ENCODE data around the gene C2orf78. TPM values are rescaled to one million over a fixed set of nuclear protein-coding genes. Genes with fewer than 3 reads are reported as not detected.
"Not testable (repeated sequence)": the region's sequence is repeated elsewhere in the genome, so short reads cannot be mapped to it uniquely, and the experiment has no call there.

The C2orf78 gene
- total RNA-seq, 1 donor from 2014 or later = not detected

- FAIRE-seq; DNase-seq (ENCODE audit: low spot score in 2 of 2): not testable (repeated sequence)
Measured at GRCh38 chr2:73778867-73779466, 5.0 kb upstream of the C2orf78 start.

GRCh38 chr2:73779467-73780236 lies 4.3 kb upstream of the C2orf78 start, which contains the start of gene DUSP11:
DUSP11 (minus strand) TSS chr2:73780103; CDS start chr2:73779974, 129 bp downstream.
- DNase-seq (ENCODE audit: low spot score in 2 of 2) = peak; percentile 77 to 90
- no peak for FAIRE-seq

GRCh38 chr2:73780237-73780582 lies 3.8 kb upstream of the C2orf78 start:
- DNase-seq (ENCODE audit: low spot score in 2 of 2) = no peak
- no peak for FAIRE-seq

- not testable (repeated sequence) for FAIRE-seq; DNase-seq (ENCODE audit: low spot score in 2 of 2)
Measured at GRCh38 chr2:73783402-73783801, 581 bp upstream of the C2orf78 start.

- no peak for DNase-seq (ENCODE audit: low spot score in 2 of 2)
- FAIRE-seq = no peak
Measured at GRCh38 chr2:73811878-73812277, 27.9 kb downstream of the C2orf78 start.

GRCh38 chr2:73812635-73813034 lies 28.7 kb downstream of the C2orf78 start:
- FAIRE-seq = no peak
- DNase-seq (ENCODE audit: low spot score in 2 of 2) = no peak

GRCh38 chr2:73818296-73818695 lies 34.3 kb downstream of the C2orf78 start:
- no peak for DNase-seq (ENCODE audit: low spot score in 2 of 2)
- no peak for FAIRE-seq

- no peak for DNase-seq (ENCODE audit: low spot score in 2 of 2)
- no peak for FAIRE-seq
Measured at GRCh38 chr2:73821227-73821626, 37.2 kb downstream of the C2orf78 start.

- FAIRE-seq = no peak
Measured at GRCh38 chr2:73821669-73822068, 37.7 kb downstream of the C2orf78 start.

GRCh38 chr2:73822276-73822675 lies 38.3 kb downstream of the C2orf78 start:
- DNase-seq (ENCODE audit: low spot score in 2 of 2) = no peak
- no peak for FAIRE-seq

More at GRCh38 chr2:73821669-73822068, 37.7 kb downstream of the C2orf78 start:
- no peak for DNase-seq (ENCODE audit: low spot score in 2 of 2)

GRCh38 chr2:73822991-73823390 lies 39.0 kb downstream of the C2orf78 start:
- DNase-seq (ENCODE audit: low spot score in 2 of 2) = no peak
- FAIRE-seq = no peak

- no peak for DNase-seq (ENCODE audit: low spot score in 2 of 2)
- FAIRE-seq = no peak
Measured at GRCh38 chr2:73823416-73823815, 39.4 kb downstream of the C2orf78 start.

GRCh38 chr2:73823916-73824523 lies 40.0 kb downstream of the C2orf78 start:
- DNase-seq (ENCODE audit: low spot score in 2 of 2) (peak; percentile 55 to 59), FAIRE-seq (peak; percentile 58)

- no peak for DNase-seq (ENCODE audit: low spot score in 2 of 2)
- FAIRE-seq = no peak
Measured at GRCh38 chr2:73825408-73825807, 41.4 kb downstream of the C2orf78 start.

- FAIRE-seq (no peak), DNase-seq (ENCODE audit: low spot score in 2 of 2) (no peak)
Measured at GRCh38 chr2:73827018-73827417, 43.0 kb downstream of the C2orf78 start.

- FAIRE-seq (no peak), DNase-seq (ENCODE audit: low spot score in 2 of 2) (no peak)
Measured at GRCh38 chr2:73827660-73828388, 43.8 kb downstream of the C2orf78 start.

- FAIRE-seq (no peak), DNase-seq (ENCODE audit: low spot score in 2 of 2) (no peak)
Measured at GRCh38 chr2:73828389-73828817, 44.4 kb downstream of the C2orf78 start.

GRCh38 chr2:73828818-73829570 lies 45.0 kb downstream of the C2orf78 start, which contains the start of gene STAMBP:
STAMBP (plus strand) TSS chr2:73828961; CDS start chr2:73830857, 1,896 bp downstream.
- FAIRE-seq = peak; percentile 77
- peak; percentile 90 to 92 for DNase-seq (ENCODE audit: low spot score in 2 of 2)

GRCh38 chr2:73830871-73831401 lies 47.0 kb downstream of the C2orf78 start:
- no peak for FAIRE-seq
- no peak for DNase-seq (ENCODE audit: low spot score in 2 of 2)

- FAIRE-seq (no peak), DNase-seq (ENCODE audit: low spot score in 2 of 2) (no peak)
Measured at GRCh38 chr2:73832930-73833329, 48.9 kb downstream of the C2orf78 start.
